GM03348 (cell line): ENCODE measurements around the gene TNFRSF18.
"Not testable (repeated sequence)": the region's sequence is repeated elsewhere in the genome, so short reads cannot be mapped to it uniquely, and the experiment has no call there.

ENCODE experiments used
- DNase-seq: peaks from one replicate; pipeline ENCODE4 v3.0.0; 2012; ENCODE audit warnings: low spot score

TNFRSF18 gene, protein sequence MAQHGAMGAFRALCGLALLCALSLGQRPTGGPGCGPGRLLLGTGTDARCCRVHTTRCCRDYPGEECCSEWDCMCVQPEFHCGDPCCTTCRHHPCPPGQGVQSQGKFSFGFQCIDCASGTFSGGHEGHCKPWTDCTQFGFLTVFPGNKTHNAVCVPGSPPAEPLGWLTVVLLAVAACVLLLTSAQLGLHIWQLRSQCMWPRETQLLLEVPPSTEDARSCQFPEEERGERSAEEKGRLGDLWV

DNA sequence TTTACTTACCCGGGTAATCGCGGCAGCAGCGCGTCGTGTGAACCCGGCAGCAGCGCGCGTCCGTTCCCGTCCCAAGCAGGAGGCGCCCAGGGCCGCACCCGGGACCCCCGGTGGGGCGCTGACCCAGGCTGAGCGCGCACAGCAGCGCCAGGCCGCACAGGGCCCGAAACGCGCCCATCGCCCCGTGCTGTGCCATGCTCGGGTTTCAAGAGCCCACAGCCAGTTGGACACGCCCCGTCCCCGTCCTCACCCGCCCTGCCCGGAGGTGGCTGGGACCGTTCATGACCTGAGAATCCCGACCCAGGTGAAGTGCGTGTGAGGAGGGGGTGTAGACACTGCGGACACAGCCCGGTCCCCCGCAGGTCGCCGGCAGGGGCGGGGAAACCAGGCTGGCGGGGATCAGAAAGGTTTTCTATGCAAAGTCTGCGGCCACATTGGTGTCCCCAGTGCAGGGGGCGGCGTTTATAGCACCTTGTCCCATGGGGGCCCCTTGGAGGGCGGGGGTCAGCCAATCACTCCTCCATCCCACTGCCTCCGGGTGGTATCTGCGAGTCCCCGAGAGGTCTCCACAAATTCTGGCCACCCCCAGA lies at the start of gene TNFRSF18:
TSS of gene TNFRSF18 (minus strand) at position 217 of the 590 bp plus-strand sequence. CDS start at position 196, 21 bp downstream.
- DNase-seq, result no peak

DNA sequence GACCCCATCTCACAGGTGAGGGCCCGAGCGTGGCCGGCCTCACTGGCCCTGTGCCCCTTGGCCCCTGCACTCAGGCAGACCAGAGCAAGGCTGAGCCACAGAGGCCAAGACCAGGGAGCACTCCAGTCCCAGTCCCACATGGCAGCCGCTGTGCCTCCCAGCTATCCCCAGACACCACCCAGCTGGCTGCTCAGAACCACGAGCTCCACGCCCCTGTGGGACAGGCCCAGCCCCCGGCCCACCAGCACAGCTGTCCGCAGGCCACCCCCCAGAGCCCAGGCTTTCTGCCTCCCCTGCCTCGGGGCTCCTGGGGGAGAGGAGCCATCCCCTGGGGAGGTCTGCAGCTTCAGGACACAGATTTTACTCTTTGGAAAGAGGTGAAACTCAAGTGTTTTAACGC lies 49.2 kb upstream of the TNFRSF18 start:
- no peak for DNase-seq

DNA sequence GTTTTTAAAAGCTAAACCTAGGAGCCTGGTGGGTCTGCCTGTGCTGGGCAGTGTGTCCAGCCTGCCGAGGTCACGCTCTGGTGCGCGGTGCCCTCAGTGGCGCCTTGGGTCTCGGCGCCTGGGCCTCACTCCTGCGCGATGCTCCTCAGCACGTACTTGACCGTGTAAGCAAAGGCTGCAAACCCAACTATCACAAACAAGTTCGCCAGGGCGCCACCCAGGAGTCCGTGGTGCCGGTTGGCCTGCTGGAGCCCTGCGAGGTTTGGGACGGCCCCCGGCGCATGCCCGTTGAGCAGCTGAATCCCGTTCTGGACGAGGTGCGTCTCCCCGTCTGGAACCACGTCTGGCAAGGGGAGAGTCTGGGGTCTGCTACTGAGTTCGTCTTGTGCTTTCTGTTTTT lies 48.7 kb upstream of the TNFRSF18 start:
- no peak for DNase-seq

DNA sequence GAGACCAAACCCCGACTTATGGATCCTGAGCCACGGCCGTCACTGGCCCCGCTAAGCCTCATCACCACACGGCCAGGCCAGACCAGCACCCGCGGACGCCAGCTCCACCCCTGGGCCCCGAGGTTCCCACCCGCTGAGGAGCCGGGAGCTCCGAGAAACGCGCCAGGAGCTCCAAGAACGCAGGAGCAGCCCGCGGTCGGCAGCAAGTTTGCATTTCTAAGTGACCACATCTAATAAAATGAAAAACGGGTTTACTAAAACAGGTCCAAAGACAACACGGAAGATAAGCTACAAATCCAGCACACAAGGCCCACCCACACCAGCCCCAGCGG lies 48.2 kb upstream of the TNFRSF18 start:
- DNase-seq, result no peak

DNA sequence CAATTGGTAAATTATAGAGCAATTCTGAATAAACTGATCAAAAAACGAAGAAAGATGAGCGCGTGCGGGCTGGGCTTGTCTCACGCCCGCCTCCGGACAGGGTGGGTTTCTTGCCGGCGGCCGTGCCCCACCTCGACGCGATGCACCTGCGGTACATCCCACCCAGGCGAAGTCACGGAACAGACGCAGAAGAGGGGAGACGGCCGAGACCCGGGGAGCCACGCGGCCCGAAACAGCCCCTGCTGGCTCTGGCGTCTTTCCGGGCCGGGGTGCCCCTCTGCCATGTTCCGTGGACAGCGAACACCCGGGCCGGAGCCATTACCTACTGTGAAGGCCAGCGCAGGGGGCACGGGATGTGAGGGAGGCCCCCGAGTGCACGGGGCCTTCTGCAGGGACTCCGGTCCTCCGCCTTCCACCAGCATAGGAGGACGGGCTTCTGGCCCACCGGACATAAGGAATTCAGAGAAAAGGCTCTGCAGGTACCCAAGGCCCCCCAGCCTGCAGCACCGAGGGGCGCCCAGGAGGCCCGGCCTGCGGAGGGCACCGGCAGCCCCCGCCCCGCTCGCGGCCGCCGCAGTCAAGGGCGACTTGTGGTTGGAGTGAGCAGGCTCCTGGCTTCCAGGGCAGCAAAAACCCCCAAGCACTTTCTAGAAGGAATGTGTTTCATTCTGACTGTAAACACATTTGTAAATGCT lies 47.7 kb upstream of the TNFRSF18 start:
- DNase-seq, result no peak

DNA sequence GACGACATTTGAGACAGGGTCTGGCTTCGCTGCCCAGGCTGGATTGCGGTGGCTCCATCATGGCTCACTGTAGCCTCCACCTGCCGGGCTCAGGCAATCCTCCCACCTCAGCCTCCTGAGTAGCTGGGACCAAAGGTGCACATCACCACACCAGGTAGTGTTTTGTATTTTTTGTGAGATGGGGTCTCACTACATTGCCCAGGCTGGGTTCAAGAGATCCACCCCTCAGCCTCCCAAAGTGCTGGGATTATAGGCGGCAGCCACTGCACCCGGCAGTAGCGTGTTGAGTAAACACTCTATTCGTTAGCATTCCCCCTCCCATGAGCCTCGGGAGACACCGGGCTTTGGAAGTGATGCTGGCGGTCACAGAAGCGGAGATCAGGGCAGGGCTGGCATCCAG lies 46.9 kb upstream of the TNFRSF18 start:
- DNase-seq, result no peak

DNA sequence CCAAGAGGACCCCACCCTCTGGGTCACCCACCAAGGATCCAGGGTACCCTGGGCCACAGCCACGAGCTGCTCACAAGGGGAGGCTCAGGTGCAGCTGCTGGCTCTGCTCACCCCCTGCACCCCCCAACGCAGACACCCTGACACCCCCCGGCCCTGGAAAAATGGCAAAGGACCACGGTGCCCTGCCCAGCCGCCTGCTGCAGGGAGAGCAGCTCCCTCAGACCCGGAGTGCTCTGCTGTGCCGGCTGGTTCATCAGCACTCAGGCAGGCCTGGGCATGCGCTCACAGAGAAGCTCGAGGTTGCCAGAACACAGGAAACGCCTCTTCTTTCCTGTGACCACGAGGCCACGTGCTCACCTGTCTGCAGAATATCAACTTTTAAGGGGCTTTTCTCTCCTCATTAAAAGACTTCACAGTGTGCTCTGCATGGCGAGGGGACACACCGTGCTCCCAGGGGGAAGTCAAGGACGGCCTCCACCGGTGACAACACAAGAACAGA lies 44.4 kb upstream of the TNFRSF18 start:
- no peak for DNase-seq

DNA sequence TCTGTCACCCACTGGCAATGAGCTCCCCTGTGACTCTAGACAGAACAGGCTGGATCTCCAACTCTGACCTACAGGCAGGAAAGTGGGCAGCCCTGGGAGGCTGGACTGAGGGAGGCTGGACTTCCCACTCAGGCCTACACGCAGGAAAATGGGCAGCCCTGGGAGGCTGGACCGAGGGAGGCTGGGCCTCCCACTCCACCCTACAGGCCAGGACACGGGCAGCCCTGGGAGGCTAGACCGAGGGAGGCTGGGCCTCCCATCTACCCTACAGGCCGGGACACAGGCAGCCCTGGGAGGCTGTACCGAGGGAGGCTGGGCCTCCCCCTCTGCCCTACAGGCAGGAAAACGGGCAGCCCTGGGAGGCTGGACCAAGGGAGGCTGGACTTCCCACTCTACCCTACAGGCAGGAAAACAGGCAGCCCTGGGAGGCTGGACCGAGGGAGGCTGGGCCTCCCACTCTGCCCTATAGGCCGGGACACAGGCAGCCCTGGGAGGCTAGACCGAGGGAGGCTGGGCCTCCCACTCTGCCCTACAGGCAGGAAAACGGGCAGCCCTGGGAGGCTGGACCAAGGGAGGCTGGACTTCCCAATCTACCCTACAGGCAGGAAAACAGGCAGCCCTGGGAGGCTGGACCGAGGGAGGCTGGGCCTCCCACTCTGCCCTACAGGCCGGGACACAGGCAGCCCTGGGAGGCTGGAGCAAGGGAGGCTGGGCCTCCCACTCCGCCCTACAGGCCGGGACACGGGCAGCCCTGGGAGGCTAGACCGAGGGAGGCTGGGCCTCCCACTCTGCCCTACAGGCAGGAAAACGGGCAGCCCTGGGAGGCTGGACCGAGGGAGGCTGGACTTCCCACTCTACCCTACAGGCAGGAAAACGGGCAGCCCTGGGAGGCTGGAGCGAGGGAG lies 41.9 kb upstream of the TNFRSF18 start:
- DNase-seq, result not testable (repeated sequence)

DNA sequence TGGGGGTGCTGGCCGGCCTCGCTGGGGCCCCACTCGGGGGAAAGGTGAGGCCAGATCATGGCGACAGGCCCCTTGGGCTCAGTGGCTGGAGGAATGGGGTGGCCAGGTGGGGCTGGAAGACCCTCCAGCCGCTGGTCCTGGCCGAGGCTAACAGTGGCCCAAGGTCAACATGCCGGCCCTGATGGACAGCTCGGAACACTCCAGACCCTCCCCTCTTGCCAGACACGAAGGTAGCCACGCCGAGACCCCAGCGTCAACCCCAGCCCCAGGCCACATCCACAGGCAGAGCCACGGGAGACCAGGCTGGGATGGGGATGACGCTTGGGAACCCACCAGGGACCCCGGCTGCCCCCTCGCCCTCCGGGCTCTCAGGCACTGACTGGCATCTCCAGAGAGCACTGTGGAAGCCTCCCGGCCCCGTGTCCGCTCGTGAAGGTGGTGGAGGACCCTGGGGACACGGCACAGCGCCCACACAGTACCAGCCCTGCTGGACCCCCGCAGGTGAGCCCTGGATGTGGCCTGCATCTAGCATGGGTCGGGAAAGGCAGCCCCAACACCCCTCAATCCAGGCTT lies 41.0 kb upstream of the TNFRSF18 start:
- no peak for DNase-seq

DNA sequence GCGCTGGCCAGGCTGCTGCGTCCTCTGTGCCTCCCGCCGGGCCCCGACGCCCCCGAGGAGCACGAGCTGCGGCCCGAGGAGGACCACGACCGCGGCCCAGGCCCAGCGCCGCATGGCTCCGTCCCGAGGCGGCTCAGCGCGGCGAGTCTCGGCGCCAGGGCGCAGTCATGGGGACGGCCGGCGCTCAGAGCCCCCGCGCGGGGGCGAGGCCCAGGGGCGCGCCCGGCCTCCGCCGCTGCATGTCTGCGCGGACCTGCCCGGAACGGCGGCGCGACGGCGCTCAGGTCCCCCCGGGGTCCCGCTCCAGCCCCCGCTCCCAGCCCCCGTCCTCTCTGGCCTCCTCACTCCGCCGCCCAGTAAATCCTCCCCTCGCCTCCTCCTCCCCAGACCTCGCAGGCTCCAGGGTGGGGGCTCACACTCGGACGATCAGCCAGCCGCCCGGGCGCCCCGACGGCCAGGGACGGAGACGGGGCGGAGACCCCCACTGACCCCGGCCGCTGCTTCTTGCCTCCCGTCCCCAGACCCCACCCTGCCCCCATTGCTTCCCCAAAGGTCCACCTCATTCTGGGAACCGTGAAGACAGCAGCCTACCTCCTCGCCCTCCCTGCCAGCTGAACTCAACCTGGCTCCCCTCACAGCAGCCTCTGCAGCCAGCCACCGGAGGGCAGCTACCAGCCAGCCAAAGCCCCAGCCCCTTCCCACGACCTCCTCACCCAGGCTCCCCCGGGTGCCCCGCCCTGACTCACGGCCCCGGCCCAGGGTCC lies 40.4 kb upstream of the TNFRSF18 start, which contains the start of gene C1QTNF12:
TSS of gene C1QTNF12 (minus strand) at position 146 of the 764 bp plus-strand sequence. CDS start at position 114, 32 bp downstream.
- no peak for DNase-seq

DNA sequence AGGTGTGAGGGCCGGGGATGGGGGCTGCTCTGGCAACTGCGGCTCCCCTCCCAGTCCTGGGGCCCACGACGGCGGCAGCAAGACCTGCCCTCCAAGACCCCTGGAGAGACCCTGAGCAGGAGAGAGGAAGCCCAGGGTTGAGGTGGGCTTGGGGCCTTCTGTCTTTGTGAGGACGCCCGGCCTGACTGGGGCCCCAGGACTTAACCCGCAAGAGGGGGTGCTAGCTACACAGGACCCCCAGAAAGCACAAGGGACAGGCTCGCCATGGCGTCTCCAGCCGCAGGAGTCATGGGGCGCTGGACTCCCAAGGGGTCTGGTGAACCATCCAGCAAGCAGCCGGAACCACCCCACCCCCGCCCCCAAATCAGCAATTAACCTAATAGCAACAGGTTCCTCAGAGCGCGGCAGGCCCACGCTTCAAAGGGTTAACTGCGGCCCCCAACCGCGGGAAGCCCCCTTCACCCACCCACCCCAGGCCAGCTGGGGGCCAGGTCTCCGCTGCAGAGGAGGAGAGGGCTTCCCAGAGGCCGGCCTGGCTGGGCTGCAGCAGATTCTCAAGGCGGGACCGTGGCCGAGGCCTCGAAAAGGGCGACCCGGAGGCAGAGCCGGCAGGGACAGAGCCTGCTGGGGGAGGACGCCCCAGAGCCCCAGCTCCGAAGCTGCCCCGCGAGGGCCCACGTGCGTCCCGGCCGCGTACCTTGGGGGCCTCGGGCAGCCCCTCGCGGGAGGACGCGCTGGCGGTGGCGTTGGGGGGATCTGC lies 39.6 kb upstream of the TNFRSF18 start:
- no peak for DNase-seq

DNA sequence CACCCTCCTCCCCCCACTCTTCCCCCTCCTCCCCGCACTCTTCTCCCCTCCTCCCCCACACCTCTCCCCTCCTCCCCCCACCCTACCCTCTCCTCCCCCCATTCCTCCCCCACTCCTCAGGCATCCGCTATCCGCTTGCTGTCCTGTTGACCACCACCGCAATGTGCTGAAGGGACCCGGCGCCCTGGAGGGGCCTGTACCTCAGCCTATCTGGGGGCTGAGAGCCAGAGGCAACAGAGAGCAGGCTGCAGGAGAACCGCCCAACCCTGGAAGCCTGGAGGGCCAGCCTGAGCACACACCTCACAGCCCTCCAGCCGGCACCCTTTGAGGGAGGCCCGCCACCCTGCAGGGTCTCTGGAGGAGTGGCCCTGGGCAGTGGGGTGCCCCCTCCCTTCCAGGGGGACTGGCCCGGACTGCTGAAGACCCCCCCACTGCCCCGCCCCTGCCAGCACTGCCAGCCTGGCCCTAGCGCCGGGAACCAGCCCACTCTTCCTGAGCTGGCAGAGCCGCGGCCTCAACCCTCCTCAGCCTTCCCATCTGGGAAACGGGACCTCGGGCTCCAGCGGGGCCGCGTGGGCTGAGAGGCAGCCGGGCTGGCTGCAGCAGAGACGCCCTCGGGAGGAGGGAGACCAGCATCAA lies 38.9 kb upstream of the TNFRSF18 start:
- no peak for DNase-seq

DNA sequence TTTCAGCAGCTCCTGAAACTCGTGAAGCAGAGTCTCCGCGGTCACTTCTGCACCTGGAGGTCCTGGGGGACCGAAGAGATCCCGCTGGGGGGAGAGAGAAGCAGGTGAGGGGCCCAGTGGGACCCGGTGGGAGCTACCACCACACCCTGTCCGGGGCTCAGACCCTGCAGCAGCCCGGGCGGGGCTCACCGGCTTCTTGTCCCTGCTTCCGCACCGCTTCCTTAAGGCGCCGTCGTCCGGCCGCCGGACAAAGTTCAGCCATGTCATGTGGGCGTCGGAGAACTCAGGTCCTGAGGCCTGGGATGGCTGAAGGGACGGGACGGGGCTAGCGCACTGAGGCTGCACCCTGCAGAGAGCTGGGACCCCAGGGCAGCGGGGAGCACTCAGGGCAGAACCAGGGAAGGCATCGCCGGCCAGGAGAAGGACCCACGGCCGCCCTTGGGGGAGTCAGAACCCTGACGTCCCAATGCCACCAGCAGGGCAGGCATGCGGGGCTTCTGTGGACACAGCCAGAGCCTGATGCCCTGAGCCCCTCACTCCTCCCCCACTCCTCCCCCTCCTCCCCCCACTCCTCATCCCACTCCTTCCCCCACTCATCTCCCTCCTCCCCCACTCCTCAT lies 37.9 kb upstream of the TNFRSF18 start:
- no peak for DNase-seq

DNA sequence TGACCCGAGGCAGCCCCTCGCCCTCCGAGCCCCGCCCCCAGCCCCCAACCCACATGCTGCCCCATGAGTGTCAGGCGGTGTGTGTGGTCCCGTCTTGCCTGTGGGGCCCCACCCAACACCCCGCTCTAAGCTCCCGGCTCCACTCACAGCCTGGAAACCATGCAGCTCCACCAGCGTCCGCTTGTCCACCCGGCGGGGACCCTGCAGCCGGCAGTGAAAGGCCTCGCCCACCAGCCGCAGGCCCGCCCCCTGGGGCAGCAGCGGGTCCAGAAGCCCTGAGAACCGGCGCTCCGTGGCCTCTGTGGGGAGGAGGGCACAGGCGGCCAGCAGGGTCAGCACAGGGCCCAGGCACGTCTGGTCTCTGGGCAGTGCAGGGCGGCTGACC lies 37.4 kb upstream of the TNFRSF18 start:
- no peak for DNase-seq

DNA sequence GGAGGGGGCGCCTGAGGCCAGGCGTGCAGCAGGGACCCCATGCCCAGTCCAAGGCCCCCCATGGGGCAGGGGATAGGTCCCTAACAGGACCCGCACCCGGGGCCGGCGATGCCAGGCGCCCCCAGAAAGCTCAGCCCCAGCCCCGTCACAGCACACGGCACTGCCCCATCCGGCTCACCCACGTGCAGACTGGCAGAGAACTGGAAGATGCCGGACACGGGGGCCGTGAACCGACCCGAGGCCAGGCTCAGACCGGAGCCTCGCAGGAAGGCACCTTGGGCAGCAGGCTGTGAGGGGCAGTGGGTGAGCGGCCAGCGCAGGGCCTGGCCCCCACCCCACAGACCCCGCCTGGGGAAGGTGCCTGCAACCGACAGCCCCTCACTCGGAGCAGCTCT lies 36.9 kb upstream of the TNFRSF18 start:
- no peak for DNase-seq

DNA sequence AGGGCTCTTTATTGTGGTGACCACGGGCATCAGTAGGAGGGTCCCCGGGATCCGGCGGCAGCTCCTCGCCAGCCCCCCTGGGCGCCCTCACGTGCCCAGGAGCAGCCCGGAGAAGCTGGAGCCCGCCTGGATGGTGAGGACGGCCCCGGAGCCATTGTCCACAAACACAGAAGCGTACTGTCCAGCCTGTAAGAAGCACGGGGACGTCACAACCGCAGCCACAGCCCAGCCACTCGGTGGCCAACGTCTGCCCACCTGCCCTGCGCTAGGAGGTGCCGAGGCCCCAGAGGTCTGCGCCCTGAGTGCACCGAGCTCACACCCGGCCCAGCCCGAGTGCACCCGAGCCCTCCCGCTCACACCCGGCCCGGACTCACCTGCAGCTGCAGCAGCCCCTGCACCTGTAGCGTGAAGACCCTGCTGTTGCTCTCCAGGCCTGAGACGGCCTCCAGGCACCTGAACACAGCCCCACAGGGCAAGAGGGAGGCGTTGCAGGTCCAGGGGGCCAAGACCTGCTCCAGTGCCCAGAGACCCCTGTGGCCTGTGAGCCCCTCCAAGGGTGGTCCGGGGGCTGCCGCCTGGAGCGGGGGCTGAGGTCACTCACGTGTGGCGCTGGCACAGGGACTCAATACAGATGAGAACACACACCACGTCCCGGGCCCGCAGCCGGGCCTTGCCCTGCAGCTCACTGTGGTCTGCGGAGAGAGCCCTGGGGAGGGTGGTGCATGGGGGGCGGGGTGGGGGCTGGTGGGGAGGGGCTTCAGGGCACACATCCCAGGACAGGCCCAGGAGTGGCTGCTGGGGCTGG lies 36.3 kb upstream of the TNFRSF18 start:
- no peak for DNase-seq

DNA sequence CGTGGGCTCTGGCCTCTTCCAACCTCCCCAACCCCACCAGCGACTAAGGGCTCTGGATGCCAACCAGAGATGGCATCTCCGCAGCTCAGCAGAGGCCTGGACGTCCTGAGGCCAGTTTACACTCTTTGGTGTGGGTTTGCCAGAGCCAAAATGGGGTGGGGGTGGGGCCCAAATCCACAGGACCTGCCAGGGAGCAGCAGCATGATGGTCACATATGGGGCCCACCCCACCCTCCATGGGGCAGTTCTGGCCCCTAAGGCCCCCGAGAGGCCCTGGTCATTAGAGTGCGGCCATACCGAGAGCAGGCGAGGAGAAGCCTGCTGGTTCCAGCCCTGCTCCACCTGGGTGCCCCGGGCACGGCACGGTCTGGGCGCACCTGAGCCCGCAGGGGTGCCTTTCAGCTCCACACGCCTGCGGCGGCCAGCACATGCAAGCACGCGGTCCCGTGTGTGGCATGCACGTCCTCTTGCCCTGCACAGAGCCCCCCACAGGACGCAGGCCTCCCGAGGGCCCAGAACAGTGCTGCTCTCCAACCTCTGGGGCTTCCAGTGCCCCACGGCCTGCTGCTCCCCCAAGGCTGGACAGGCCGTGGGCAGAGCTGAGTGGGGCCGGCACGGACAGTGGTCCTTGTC lies 35.3 kb upstream of the TNFRSF18 start:
- DNase-seq, result no peak
